ENCODE data around the gene ADCY6.

The ADCY6 gene

DNA sequence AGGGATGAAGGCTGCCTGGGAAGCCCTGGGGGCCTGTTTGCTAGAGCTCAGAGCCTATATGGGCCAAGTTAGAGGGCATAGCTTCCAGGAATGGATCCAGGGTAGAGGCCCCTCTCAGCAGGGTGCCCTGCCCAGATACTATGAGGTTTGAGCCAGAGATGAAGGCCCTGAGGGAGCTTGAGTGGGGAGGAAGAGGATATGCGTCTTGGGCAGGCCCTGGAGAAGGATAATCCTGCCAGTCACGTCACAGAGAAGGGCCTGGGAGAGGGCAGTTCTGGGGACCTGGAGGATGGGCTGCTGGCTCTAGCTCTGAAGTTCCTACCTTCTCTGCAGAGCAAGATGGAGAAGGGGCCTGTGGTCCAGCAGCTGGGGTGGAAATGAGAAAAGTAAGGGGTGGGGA lies 23.5 kb upstream of the ADCY6 start:
- Histone ChIP-seq H3K36me3 (ENCODE audit: insufficient read depth, low read length) (no peaks in the 10 kb centered on the region), H3K4me3 (no peak overlapping the region), H3K27ac (no peak overlapping the region), H3K9ac (ENCODE audit: insufficient read length) (no peak overlapping the region), H3K9me3 (ENCODE audit: low read depth, low read length) (no peaks in the 10 kb centered on the region)
- DNase-seq (ENCODE audit: low read depth, low spot score): no peak
- TF ChIP-seq FOXP2 (optimal IDR thresholded peaks at IDR 0.05; ENCODE audit: control extremely low read depth, extremely low read length, insufficient read depth) (no peak), EZH2 (IDR thresholded peaks at IDR 0.05) (no peak), POLR2AphosphoS5 (IDR thresholded peaks at IDR 0.05; ENCODE audit: borderline replicate concordance, low read depth, low read length) (no peak)

DNA sequence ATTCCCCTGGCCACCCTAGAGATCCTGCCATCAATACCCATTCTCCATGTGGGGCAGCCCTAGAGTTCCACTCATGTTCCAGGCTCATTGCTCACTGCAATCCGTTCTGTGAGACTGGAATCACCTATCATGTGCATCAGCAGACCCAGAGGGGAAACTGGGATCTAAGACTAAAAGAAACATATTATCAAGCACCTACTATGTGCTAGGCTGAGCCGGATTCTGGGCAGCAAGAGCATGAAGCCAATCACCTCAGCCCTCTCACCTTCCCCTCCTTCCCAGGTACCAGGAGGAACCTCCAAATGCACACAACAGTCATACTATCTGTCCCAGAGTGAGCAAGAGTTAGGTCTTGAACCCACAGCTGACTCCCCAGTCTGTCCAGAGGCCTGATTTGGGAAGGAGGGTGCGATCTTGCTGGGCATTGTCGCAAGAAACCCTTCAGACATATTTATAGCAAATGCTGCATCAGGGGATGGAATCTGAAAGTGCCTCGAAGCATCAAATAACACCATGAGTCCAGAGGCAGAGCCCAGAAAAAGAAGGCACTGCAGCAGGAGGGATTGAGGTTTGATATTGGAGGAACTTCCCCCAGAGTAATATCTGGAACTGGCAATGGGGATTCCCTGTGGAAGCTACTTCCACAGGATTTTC lies 22.7 kb upstream of the ADCY6 start:
- Histone ChIP-seq H3K4me3 (no peak overlapping the region), H3K9ac (ENCODE audit: insufficient read length) (no peak overlapping the region), H3K9me3 (ENCODE audit: low read depth, low read length) (no peaks in the 10 kb centered on the region), H3K27ac (no peak overlapping the region), H3K36me3 (ENCODE audit: insufficient read depth, low read length) (no peaks in the 10 kb centered on the region)
- TF ChIP-seq FOXP2 (optimal IDR thresholded peaks at IDR 0.05; ENCODE audit: control extremely low read depth, extremely low read length, insufficient read depth) (no peak), POLR2AphosphoS5 (IDR thresholded peaks at IDR 0.05; ENCODE audit: borderline replicate concordance, low read depth, low read length) (no peak), EZH2 (IDR thresholded peaks at IDR 0.05) (no peak)
- no peak for DNase-seq (ENCODE audit: low read depth, low spot score)

DNA sequence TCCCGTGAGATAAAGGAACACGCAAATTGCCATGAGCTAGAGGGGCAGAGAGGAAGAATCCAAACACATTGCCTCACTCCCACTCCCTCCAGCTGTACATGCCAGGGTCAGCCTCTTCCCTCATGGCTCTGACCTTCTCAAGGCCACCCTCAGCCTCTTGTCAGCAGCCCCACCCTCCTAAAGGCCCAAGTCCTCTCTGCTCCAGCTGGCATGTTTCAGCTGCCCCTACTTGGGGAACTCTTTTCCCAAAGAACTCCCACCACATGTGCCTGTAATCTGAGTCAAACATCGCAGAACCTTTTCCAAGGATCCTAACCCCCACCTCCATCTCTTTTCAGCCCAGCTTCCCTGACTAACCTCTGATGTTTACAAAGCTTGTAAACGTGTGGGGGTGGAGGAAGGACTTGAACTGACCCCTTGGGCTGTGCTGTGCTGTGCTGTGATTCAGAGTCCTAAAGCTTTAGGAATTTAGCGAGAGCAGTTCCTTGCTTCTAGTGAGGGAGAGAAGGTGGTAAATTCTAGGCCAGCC lies 22.1 kb upstream of the ADCY6 start:
- H3K27ac ChIP-seq: no peak overlapping the region
- TF ChIP-seq POLR2AphosphoS5 (IDR thresholded peaks at IDR 0.05; ENCODE audit: borderline replicate concordance, low read depth, low read length): no peak
- no peak for TF ChIP-seq FOXP2 (optimal IDR thresholded peaks at IDR 0.05; ENCODE audit: control extremely low read depth, extremely low read length, insufficient read depth)
- no peak for TF ChIP-seq EZH2 (IDR thresholded peaks at IDR 0.05)
- H3K36me3 ChIP-seq (ENCODE audit: insufficient read depth, low read length): no peaks in the 10 kb centered on the region
- H3K9ac ChIP-seq (ENCODE audit: insufficient read length): no peak overlapping the region
- H3K4me3 ChIP-seq: no peak overlapping the region
- no peaks in the 10 kb centered on the region for H3K9me3 ChIP-seq (ENCODE audit: low read depth, low read length)
- no peak for DNase-seq (ENCODE audit: low read depth, low spot score)

DNA sequence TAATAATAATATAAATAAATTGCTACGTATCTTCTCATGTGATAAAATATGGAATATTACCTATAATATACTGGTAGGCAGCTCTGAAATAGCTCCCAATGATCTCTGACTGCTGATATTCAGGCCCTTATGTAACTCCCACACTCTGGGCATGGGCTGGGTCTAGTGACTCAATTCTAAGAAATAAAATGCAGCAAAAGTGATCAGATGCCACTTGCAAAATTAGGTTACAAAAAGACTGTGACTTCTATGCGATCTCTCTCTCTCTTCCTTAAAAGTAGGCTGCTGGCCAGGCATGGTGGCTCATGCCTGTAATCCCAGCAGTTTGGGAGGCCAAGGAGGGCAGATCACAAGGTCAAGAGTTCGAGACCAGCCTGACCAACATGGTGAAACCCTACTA lies 19.1 kb upstream of the ADCY6 start:
- Histone ChIP-seq H3K9me3 (ENCODE audit: low read depth, low read length) (no peaks in the 10 kb centered on the region), H3K36me3 (ENCODE audit: insufficient read depth, low read length) (no peaks in the 10 kb centered on the region), H3K27ac (no peak overlapping the region), H3K9ac (ENCODE audit: insufficient read length) (no peak overlapping the region), H3K4me3 (no peak overlapping the region)
- no peak for DNase-seq (ENCODE audit: low read depth, low spot score)
- TF ChIP-seq POLR2AphosphoS5 (IDR thresholded peaks at IDR 0.05; ENCODE audit: borderline replicate concordance, low read depth, low read length) (no peak), FOXP2 (optimal IDR thresholded peaks at IDR 0.05; ENCODE audit: control extremely low read depth, extremely low read length, insufficient read depth) (no peak), EZH2 (IDR thresholded peaks at IDR 0.05) (no peak)

DNA sequence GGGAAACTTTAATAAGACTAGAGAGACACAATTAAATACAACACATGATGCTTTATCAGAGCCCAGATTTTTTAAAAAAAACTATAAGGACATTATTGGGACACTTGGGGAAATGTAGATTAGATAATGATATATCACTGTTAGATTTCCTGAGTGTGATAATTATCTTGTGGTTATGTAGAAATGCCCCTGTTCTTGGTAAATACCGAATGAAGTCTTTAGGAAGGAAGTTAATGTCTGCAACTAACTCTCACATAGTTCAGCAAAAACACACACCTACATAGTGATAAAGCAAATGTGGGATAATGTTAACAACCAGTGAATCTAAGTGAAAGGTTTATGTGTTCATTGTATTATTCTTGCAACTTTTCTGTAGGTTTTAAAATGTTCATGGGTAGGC lies 14.8 kb upstream of the ADCY6 start:
- no peak overlapping the region for H3K27ac ChIP-seq
- no peaks in the 10 kb centered on the region for H3K36me3 ChIP-seq (ENCODE audit: insufficient read depth, low read length)
- no peak for TF ChIP-seq POLR2AphosphoS5 (IDR thresholded peaks at IDR 0.05; ENCODE audit: borderline replicate concordance, low read depth, low read length)
- no peak for TF ChIP-seq EZH2 (IDR thresholded peaks at IDR 0.05)
- no peak for DNase-seq (ENCODE audit: low read depth, low spot score)
- no peaks in the 10 kb centered on the region for H3K9me3 ChIP-seq (ENCODE audit: low read depth, low read length)
- H3K4me3 ChIP-seq: no peak overlapping the region
- H3K9ac ChIP-seq (ENCODE audit: insufficient read length): no peak overlapping the region

DNA sequence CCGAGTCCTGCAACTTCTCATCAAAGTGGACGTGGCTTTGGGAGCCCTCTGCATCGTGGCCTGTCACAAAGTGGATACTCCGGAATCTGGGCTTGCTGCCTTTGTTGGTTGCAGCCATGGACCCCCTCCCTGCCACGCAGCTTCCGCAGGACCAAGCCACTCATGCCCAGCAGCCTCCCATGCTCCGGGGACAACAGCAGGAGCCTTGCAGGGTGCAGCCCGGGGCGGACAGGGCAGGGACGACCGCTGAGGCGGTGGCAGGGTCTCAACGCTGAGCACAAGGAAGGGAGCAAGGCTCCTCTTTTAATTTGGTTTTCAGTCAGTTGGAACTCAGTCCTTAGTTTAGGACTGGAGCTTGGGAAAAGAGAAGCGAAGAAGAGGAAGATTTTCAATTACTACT lies 12.1 kb upstream of the ADCY6 start:
- no peak for DNase-seq (ENCODE audit: low read depth, low spot score)
- no peak overlapping the region for H3K27ac ChIP-seq
- no peak overlapping the region for H3K9ac ChIP-seq (ENCODE audit: insufficient read length)
- no peak overlapping the region for H3K4me3 ChIP-seq
- H3K36me3 ChIP-seq (ENCODE audit: insufficient read depth, low read length): no peaks in the 10 kb centered on the region
- TF ChIP-seq EZH2 (IDR thresholded peaks at IDR 0.05) (no peak), FOXP2 (optimal IDR thresholded peaks at IDR 0.05; ENCODE audit: control extremely low read depth, extremely low read length, insufficient read depth) (no peak), POLR2AphosphoS5 (IDR thresholded peaks at IDR 0.05; ENCODE audit: borderline replicate concordance, low read depth, low read length) (no peak)
- H3K9me3 ChIP-seq (ENCODE audit: low read depth, low read length): no peaks in the 10 kb centered on the region

DNA sequence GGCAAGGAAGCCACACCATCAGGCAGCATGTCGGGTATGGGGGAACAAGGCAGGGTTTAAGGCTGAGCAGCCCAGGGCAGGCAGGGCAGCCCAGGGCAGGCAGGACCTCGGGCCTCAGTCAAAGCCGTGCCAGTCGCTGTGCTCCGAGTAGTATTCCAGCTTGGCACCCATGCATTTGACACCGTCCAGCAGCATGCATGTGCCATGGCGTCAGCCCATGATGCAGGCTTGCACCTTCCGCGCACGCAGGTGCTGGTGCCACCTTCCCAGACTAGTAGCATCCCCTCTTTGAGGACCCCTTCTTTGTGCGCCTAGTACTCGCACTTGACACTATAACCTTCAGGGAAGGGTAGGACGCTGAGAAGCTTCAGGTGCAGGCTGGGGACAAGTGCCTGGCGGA lies 11.6 kb upstream of the ADCY6 start:
- Histone ChIP-seq H3K27ac (no peak overlapping the region), H3K9me3 (ENCODE audit: low read depth, low read length) (no peaks in the 10 kb centered on the region), H3K9ac (ENCODE audit: insufficient read length) (no peak overlapping the region), H3K36me3 (ENCODE audit: insufficient read depth, low read length) (no peaks in the 10 kb centered on the region), H3K4me3 (no peak overlapping the region)
- DNase-seq (ENCODE audit: low read depth, low spot score): no peak
- TF ChIP-seq FOXP2 (optimal IDR thresholded peaks at IDR 0.05; ENCODE audit: control extremely low read depth, extremely low read length, insufficient read depth) (no peak), POLR2AphosphoS5 (IDR thresholded peaks at IDR 0.05; ENCODE audit: borderline replicate concordance, low read depth, low read length) (no peak), EZH2 (IDR thresholded peaks at IDR 0.05) (no peak)

DNA sequence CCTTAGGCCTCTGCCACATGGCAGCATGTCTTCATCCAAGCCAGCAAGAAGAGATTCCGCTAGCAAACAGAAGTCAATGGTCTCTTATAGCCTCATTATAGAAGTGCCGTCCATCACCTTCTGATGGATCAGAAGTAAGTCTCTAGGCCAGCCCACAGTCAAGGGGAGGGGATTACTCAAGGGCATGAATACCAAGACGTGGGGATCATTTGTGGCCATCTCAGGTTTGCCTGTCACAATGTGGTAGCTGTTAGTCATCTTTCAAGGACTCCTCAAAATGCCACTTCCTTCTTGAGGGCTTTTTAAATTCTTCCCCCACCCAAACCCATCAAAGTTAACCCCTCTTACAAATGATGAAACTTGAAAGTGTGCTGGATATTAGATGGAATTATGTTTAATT lies 8.1 kb upstream of the ADCY6 start:
- no peak overlapping the region for H3K27ac ChIP-seq
- H3K9me3 ChIP-seq (ENCODE audit: low read depth, low read length): no peaks in the 10 kb centered on the region
- no peak for DNase-seq (ENCODE audit: low read depth, low spot score)
- H3K4me3 ChIP-seq: no peak overlapping the region
- H3K36me3 ChIP-seq (ENCODE audit: insufficient read depth, low read length): no peaks in the 10 kb centered on the region
- no peak for TF ChIP-seq FOXP2 (optimal IDR thresholded peaks at IDR 0.05; ENCODE audit: control extremely low read depth, extremely low read length, insufficient read depth)
- no peak for TF ChIP-seq POLR2AphosphoS5 (IDR thresholded peaks at IDR 0.05; ENCODE audit: borderline replicate concordance, low read depth, low read length)
- H3K9ac ChIP-seq (ENCODE audit: insufficient read length): no peak overlapping the region
